B cell (primary cell): ENCODE results near the gene HK3.

ENCODE experiments used
- EZH2 ChIP-seq: IDR thresholded peaks from 2 replicates; pipeline ENCODE4 v1.6.1; 2012; ENCODE audit warnings: borderline replicate concordance, low read depth, mild to moderate bottlenecking, moderate library complexity, low read length; ENCODE audit not compliant: insufficient read depth, poor library complexity, severe bottlenecking
- TF ChIP-seq, protein P1 (sequence below): fragments of 200-600 bp; IDR thresholded peaks from one replicate; pipeline ENCODE4 v1.8.0; 2022; ENCODE audit warnings: antibody characterized with exemption, mild to moderate bottlenecking

DNA sequence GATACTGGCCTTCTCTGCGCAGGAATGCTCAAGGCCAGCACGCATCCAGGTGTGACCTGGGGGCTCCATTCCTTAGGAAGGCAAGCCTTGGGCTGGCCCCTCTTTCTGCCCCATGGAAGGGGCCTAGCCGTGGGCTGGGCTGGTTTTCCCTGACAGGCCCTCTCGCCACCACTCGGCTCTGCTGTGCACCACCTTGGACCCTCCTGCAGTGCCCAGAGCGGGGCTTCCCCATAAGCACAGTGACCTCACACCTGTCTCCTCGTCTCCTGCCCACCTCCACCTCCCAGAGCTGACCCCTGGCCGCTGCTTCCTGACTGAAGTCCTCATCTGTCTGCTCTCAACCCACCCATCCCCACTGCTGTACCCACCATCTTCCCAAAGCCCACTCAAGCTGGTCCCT, 67.7 kb downstream of the HK3 start:
- TF ChIP-seq, protein P1, sequence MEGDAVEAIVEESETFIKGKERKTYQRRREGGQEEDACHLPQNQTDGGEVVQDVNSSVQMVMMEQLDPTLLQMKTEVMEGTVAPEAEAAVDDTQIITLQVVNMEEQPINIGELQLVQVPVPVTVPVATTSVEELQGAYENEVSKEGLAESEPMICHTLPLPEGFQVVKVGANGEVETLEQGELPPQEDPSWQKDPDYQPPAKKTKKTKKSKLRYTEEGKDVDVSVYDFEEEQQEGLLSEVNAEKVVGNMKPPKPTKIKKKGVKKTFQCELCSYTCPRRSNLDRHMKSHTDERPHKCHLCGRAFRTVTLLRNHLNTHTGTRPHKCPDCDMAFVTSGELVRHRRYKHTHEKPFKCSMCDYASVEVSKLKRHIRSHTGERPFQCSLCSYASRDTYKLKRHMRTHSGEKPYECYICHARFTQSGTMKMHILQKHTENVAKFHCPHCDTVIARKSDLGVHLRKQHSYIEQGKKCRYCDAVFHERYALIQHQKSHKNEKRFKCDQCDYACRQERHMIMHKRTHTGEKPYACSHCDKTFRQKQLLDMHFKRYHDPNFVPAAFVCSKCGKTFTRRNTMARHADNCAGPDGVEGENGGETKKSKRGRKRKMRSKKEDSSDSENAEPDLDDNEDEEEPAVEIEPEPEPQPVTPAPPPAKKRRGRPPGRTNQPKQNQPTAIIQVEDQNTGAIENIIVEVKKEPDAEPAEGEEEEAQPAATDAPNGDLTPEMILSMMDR, result no peak
- TF ChIP-seq EZH2, result no peak
